HG02763 (cell line): ENCODE measurements around the gene OGDH.
"Not testable (repeated sequence)": the region's sequence is repeated elsewhere in the genome, so short reads cannot be mapped to it uniquely, and the experiment has no call there.

Source experiments
- ATAC-seq: cut with Tn5 transposase; IDR thresholded peaks from one replicate; pipeline ENCODE4 v1.9.1; 2021; ENCODE audit warnings: mild to moderate bottlenecking, moderate library complexity; ENCODE audit not compliant: unreplicated experiment

The OGDH gene

GRCh38 chr7:44606341-44607140, at the start of gene OGDH:
Gene OGDH (plus strand): TSS chr7:44606627. CDS start chr7:44624344, 17,717 bp downstream.
- ATAC-seq = peak; percentile 90

DNA sequence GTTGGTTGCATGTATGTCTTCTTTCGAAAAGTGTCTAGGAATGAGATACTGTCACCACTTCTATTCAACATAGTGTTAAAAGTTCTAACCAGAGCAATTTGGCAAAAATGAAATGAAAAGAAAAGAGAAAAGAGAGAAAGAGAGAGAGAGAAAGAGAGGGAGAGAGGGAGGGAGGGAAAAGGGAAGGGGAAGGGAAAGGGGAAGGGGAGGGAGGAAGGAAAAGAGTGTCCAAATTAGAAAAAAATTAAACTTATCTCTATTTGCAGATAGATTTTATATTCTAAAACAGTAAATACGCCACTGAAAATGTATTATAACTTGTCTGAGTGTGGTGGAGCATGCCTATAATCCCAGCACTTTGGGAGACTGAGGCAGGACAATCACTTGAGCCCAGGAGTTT, 48.9 kb upstream of the OGDH start:
- no peak for ATAC-seq

DNA sequence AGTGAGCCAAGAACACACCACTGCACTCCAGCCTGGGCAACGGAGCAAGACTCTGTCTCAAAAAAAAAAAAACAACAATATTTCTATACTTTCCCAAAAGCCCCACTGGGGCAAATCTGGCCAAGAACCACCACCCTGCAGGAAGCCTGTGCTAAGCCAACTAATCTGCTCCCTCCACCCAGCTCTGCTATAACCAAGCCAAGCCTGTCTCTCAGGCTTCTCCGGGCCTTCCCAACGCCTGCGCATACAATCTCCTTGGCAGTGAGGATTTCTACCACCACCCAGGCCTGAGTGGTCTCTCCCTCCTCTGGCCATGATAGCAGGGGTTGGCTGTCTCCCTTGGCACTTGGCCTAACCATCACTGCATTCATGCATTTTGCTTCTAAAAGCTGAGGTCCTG, 46.9 kb upstream of the OGDH start:
- no peak for ATAC-seq

DNA sequence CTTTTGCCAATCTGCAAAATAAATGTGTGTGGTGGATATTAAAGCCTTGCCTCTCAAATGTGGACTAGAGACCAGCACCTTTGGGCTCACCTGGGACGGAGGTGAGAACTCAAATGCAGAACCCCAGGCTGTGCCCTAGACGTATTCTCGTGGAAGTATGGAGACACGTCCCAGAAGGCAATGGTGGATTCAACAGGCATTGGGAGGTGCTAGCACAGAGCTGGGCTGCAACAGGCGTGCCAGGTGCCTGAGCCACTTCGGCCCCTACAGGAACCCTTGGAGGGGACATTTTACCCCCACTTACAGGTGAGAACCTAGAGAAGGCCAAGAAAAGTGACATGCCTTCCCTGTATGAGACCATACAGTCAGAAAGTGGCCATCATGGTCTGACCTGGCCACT, 44.9 kb upstream of the OGDH start:
- ATAC-seq = no peak

DNA sequence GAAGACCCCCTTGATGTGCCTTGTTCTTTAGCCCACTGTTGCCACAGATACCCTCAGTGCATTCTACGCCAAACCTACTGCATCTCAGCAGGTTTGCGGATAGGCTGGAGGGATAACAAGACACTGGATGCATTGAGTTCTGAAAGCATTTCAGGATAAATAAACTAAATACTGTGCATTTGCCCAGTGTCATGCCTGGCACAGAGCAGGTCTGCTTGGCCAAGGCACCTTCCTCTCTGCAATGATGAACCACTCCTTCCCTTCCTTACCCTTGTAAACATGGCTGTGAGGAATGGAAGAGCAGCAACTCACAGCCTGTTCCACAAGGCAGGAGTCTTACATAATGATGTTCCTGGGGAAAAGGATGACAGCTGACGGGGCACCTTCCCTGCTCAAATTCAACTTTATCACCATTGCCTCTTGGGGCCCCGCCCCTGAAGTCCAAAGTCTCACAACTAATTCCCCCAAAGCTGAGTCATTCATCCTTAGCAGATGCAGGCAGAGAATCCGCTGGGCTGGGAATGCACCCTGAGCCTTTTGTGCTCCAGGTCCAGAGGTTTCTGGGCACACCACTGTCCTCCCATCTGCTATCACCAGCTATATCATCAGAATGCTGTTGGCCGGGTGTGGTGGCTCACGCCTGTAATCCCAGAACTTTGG, 44.3 kb upstream of the OGDH start:
- no peak for ATAC-seq

GRCh38 chr7:44562622-44562962, 43.8 kb upstream of the OGDH start:
- ATAC-seq = not testable (repeated sequence)

GRCh38 chr7:44563171-44563679, 43.2 kb upstream of the OGDH start:
- no peak for ATAC-seq

GRCh38 chr7:44564606-44565005, 41.8 kb upstream of the OGDH start:
- ATAC-seq = no peak

DNA sequence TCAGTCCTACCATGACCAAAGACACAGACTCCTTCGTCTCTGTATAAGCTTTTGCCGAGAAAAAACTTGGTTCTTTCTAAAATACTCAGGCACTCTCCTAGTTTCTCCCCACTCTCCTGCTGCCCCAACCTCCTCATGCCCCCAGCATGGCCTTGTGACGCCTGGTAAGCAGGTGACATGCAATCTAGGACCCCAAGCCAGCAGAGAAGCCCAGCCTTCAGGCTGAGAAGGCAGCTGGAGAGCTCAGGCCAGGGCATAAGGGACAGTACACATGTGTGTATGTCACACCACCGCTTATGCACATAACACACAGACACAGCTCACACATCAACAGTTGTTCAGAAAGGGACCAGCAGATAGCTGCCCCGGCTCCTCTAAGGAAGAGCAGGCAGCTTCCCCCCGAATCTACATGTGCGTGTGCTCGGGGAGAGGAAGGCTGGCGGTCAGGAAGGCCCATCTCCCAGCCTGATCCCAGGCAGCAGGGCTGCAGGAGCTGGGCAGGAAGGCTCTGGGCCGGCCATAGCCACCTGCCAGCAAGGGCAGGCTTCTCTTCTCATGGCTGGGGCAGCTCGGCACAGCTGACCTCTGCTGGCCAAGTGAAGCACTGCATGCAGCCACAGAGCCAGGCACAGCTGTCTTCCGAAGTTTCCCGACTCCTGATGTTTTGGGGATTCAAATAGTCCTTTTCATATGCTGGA, 41.2 kb upstream of the OGDH start:
- peak; percentile 72 for ATAC-seq

DNA sequence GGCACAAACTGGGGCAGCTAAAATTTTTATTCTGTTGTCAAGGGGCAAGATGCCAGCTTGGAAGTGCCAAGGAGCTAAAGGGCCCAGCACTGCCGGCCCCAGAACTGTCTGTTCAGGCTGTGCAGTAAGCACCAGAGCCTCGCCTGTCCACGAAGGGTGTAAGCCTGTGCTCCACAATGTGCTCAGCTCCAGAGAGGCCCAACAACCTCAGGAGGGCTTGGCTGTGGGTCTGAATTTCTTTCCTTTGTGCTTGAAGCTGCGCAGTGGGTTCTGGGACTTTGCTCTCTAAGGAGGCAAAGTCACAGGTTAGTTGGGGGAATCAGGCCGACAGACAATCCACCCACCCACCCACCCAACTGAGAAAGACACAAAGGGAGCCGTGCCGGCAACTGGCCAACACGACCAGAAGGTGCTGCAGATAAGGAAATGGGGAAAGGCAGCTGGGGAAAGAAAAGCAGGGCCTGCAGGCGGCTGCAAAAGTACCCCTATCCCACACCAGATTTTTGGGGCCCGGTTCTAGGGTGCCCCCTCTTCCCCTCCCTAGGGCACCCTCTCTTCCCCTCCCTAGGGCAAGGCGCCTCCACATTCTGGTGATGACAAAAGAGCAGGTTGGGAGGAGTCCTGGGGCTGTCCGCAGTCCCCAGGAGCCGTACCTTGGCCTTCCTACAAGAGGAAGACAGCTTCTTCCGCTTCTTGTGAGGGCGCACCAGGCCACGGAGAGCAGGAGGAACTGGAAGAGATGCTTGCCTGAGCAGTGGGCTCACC, 40.5 kb upstream of the OGDH start:
- peak; percentile 24 for ATAC-seq

DNA sequence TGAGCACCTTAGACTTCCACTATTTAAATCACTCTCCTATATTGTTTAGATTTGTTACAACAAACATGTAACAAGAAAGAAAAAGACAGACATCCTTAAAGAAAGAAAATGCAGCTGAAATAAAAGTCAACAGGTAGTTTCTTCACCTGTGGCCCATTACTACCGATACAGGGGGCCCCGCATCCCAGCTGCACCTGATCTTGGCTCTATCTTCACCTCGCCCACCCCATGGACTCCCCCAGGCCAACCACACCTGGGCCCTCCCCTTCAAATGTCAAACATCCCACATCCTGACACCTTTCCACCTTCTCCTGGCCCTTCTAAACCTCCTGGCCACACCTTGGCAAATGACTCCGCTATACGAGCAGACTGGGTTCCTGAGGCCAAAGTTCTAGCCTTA, 39.7 kb upstream of the OGDH start:
- no peak for ATAC-seq

- ATAC-seq = no peak
Measured at GRCh38 chr7:44567884-44568283, 38.5 kb upstream of the OGDH start.

DNA sequence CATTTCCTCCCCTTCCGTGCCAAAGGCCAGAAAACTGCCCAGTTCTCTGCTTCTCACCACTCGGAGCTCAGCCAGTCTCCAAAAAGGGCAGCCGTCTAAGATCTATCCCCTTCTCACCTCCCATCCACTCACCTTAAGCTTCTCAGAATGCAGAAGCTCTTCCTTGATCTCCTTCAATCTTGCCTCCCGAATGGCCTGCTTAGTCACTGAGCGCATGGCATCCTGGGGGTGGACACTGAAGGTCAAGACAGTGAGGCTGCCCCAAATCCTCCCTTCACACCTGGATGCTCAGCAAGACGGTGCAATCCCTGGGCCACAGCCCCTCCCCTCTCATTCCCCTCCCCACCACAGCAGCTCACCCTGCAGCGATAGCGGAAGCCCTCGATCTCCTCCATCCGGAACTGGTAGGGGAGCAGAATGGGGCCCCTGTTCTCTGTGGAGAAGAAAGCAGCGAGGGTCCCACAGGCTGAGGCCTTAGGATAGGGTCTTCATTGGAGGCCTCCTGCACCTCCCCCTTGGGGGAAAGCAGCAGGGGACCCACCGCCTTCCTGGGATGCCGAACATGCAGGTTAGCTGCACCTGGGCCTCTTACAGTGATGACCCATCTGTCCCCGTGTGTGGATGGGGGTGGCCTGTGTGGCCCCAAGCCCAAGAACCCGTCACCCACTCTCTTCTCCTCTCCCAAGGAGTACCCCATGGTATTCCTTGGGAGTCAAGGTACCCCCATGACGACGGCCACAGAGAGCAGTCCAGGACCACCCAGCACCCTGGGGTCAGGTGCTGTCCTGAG, 37.5 kb upstream of the OGDH start:
- no peak for ATAC-seq

DNA sequence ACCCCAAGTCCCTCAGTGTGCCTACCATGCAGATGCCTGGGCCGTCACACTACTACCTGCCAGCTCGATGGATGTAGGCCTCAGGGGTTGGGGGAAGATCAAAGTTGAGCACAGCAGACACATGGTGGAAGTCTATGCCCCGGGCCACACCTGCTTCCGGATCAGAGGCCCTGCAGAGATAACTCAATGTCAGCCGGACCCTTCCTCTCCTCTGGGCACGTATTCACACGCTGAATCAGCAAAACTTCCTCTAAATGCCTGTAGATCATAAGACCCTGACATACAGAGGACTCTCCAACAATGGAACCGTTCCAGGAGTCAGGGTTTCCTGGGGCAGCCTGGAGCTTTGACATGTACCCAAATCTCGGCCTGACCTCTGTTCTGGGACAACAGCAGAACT, 36.5 kb upstream of the OGDH start:
- ATAC-seq = no peak

DNA sequence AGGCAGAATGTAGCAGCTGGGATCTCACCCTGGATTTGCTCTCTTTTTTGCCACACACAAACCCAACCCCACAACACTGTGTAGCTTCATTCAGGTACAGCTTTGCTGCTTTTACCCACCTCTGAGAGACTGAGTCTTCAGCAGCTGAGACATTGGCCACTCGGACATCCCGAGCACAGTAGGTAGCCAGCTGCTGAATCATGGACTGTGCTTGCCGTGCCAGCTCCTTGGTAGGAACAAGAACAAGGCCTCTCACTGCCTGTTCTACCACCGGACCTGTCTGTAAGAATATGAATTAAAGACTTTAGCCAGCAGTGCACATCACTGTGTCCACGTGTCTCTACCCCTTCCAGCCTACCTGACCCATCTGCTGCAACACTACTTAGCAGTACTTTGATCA, 33.7 kb upstream of the OGDH start:
- no peak for ATAC-seq

GRCh38 chr7:44573464-44574286, 32.8 kb upstream of the OGDH start, which contains the start of gene DDX56:
Gene DDX56 (minus strand): TSS chr7:44573908. CDS start chr7:44573895, 13 bp downstream.
- peak; percentile 96 for ATAC-seq

- ATAC-seq = no peak
Measured at GRCh38 chr7:44574287-44574872, 32.0 kb upstream of the OGDH start.

DNA sequence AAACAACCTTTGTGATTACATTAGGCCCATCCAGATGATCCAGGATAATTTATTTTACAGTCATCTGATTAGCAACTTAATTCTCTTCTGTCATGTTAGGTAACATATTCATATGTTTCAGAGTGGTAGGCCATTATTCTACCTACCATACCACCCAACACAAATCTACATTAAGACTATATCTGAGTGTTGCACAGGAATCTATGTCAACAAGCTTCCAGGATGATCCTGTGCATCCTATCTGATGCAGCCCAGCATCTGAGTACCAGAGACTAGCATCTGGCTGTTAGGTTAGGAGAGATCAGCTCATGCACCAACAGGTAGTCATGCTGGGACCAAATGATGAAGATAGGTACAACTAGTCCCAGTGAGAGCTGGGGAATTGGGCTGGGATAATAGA, 31.4 kb upstream of the OGDH start:
- ATAC-seq = no peak

- no peak for ATAC-seq
Measured at GRCh38 chr7:44576228-44576627, 30.2 kb upstream of the OGDH start.
